NCI-H526 (cell line): Measurements from ENCODE around the gene APLNR.

Experiments used
- DNase-seq, 2 experiments: peaks; one replicate each; lab custom pipeline; 2025; lab: John Stamatoyannopoulos, UW

APLNR gene

DNA sequence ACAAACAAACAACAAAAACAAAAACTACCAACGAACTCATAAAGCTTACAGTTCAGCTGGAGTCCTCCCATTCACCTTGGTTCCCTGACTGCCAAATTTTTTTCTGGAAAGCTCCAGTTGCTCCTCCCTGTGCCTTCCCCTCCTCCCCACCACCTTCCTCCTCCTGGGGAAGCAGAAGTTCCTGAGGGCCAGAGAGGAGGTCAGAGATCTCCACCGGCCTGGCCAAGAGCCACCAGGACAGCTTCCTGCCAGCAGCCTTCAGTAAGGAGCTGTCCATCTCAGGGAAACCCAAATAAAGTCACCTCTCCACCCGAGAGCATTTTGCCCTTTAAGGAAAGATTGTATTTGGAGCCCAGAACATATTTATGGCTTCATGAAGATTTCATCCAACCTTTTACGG lies 20.0 kb downstream of the APLNR start:
- DNase-seq: no peak

DNA sequence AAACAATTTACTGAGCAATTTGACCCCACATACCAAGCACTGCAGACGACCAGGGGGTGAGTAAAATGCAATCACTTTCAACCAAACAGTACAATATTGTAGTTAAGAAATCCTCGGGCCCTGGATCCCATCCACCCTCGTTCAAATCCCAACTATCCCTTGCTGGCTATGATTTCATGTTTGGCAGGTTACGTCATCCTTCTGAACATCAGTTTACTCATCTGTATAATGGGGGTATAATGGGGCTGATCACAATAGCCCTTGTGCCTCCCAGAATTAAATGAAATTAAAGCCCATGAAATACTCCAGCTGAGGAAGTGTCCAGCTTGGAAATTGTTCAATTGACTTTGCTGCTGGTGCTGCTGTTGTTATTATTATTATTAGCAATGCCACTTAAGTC lies 20.6 kb downstream of the APLNR start:
- no peak for DNase-seq

DNA sequence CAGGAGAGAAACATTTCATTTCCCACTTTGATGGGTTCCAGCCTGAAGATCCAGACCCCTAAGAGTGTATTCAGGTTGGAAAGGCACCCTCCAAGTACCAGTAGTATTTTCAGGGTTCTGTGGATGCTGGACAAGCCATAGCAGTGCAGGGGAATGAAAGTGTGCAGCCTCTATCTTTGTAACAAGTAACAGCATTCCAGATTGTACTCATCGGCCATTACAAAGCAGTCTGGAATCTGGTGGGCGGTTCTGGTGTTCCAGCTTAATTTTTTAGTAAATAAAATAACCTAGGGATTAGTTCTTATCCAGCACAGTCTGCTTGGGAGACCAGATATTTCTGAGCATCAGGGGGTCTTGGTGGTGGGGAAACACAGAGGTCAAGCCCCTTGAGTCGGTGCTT lies 22.6 kb downstream of the APLNR start:
- DNase-seq: no peak

DNA sequence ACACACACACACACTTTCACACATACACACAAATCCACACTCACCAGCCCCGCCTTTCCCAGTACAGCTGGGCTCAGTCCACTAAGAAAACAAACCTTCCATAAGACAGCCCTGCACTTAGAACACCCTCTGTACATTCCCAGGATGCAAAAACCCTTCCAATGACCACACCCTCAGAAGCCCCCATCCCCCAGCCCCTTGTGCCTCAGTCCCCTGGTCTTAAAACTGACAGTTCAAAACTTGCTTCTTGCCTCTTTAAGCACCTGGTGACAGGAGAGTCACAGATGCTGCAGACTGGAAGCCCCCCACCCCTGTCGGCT lies 23.0 kb downstream of the APLNR start:
- DNase-seq: no peak

DNA sequence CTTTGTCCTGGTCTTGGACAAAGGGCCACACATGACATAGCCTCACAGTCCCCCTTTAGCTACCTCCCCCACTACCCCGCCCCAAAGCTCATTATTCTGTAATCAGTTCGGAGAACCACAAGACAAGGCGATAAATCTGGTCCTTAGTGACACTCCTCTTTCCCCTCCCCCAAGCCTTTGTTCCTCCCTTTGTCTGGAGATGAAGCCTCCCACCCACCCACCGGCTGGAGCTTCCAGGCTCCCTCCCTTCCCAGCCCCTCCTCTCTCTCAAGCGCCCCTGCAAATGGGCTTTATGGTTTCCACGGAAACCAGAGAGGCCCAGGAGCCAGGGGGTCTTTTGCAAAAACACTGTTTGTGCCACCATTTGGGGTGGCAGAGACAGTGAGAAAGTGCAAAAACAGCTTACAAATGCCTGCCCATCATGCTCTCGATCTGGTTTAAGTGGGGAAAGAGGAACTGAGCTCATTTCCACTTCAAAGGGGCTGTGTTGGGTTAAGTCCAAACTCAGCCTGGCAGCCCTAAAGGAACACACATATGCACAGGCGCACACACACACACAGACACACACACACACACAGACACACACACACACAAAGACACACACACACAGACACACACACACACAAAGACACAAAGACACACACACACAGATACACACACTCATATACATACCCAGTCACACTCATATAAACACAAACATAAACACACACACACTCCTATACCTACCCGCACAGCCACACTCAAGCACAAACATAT lies 23.5 kb downstream of the APLNR start:
- DNase-seq: no peak

DNA sequence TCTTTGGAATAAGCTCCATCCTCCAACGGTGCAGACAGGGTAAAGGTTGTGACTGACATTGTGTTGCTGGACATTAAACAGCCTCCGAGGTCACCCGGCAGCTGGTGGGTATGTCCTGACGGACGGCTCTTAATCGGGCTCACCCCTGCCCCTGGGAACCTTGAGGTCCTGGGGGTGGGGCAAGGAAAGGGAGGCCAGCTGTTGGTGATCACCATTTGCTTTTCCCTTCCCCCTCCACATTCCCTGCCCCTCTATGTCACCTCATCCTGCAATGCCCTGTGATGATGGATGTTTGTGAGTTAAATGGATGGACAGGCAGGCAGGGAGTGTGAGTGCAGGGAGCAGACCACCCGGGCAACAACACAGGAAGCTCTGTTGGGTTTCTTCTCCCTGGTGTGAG lies 26.3 kb downstream of the APLNR start:
- DNase-seq: no peak

DNA sequence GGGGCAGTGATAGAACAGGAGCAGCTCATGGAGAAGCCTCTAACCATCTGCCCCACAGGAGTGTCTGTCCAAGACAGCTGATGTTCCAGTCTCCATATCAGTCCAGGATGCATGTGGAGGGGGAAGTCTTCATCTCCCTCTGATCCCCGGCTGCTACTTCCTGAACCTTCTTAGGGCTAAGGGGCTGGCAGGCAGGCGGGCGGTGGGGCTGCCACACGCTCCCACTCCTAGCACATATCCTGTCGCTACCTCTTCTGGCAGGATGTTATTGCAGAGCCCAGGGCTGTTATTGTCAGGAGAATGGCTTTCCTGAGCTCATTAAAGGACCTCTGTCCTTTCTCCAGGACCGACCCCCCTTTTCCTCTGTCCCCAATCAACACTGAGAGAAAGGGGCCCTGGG lies 29.9 kb downstream of the APLNR start:
- DNase-seq: no peak

DNA sequence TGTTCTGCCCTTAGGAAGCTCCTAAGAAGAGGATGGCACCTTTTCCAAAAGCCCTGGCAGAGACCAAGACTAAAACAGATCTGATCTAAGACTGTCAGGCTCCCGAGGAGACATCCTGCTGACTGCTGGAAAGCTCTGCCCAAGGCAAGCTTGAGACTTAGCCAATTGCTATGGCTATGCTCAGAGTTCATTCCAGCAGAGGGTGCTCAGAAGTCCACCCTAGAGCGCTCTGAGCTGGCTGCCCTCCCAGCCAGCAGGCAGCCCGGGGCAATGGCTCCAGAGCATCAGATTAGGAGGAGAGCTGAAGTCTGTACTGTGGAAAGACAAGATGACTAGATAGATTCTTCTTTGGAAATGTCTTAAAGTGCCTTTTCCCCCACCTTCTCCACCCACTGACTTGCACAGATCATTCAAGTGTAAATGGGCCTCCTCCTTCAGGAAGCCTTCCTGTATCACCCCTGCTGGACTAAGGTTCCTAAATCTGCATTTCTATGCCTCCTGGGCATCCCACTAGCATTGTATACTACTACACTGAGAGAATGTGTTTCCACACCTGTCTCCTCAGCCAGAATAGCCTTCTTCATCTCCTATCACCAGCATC lies 31.9 kb downstream of the APLNR start:
- DNase-seq: no peak

DNA sequence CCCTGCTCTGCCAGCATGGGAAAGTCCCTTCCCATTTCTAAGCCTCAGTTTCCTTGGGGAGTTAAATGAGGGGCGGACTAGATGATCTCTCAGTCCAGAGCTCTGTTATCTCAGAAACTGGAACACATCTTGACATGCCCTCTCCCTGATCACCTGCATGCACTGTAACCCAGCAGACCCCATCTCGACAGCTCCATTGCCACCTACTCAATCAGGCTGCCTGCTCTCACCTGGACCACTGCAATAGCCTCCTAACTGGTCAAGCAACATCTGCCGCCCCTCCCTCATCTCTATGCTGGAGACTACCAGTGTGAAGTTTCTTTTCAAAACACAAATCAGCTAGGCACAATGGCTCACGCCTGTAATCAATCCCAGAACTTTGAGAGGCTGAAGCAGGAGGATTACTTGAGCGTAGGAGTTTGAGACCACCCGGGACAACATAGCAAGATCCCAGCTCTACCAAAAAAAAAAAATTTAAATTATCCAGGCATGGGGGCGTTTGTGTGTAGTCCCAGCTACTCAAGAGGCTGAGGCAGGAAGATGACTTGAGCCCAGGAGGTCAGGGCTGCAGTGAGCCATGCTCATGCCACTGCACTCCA lies 33.1 kb downstream of the APLNR start:
- DNase-seq: no peak

DNA sequence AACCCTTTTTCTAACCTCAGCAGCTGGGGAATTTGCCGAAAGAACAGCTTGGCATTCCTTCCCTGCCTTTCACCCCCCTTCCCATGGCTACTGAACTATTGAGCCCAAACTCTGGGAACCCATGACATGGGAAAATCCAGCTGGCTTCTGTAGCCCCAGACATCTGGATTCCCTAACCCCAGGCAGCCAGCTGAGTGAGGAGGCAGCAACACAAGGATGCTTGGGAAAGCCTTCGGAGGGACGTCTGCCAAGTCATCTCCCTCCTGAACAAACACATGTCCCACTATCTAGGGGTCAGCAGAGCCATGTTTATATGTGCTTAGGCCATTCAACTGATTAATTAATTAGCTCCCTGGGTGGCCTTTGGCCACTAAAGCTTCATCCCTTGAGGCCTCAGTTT lies 33.7 kb downstream of the APLNR start:
- DNase-seq: no peak

DNA sequence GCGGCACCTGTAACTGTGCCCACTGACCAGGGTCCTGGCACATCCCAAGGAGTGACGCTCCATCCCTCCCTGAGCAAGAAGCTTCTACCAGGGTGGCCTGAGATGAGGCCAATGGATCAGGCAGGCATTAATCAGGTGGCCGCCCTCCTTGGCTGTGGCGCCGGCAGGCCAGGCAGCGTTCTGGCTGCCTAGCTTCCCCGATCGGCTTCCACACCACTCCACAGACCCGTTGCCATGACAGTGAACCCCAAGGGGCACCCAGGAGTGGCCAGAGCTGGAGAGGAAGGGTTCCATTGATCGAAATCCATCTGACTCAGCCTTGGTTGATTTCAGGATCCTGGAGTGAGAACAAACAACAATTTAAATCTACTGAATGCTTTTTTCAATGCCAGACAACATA lies 34.8 kb downstream of the APLNR start:
- DNase-seq: no peak

DNA sequence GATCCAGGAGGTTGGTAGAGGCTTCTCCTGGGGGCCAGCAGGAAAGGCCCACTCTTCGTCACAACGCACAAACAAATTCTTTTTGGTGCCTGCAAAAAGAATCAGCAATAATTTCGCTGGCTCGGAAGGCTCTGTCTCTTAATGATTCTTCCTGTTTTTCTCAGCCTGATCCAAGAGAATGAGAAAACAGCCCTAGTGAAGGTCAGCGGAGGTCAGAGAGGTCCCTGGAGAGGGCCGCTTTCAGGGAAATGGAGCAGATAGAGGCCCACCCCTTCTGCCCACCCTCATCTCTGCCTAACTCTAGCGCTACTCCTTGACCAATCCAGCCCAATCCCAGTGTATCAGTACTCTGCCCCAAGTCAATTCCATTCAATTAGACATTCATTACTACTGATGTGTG lies 36.1 kb downstream of the APLNR start:
- no peak for DNase-seq

DNA sequence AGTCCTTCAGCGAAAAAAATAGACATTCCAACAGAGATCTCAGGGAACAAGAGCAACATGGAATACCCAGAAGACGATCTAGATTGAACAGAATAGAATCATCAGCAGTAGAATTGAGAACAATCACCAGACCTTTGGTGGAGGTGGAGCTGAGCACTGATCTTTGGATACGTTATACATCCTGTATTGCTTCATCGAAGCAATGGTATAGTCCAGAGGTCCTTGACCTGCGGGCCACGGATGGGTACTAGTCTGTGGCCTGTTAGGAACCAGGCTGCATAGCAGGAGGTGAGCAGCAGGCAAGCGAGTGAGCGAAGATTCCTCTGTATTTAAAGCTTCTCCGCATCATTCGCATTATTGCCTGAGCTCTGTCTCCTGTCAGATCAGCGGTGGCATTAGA lies 37.7 kb downstream of the APLNR start:
- no peak for DNase-seq

DNA sequence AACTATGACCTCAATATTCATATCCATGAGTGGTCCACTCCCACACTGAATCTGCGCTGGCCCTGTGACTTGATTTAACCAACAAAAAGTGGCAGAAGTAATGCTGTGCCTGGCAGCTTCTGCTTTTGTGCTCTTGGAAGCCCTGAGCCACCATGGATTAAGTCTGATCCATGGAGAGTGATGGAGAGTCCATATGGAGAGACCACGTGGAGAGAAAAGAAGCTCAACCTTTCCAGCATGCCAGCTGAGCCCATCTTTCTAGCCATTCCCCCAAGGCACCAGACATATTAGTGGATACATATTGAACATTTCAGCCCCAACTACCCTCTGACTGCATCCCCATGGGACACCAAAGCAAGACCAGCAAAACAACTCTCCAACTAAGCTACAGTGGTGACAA lies 39.3 kb downstream of the APLNR start:
- no peak for DNase-seq

DNA sequence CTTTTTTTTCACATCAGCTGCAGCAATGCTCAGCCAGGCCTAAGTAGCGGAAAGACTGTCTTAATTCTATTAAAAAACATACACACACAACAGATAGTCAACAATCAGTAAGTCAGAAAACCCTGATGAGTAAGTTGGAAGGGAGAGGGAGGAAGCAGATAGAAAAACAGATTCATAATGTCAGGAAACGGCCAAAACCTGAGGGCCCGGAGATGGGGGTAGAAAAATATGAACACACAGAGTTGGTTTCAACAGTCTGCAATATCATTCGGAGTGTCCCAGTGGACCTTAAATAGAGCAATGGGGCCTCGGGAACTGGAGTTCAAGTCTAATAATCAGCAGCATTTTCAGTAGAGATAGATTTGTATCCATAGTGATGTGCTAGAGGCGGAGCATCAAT lies 40.5 kb downstream of the APLNR start:
- DNase-seq: no peak

DNA sequence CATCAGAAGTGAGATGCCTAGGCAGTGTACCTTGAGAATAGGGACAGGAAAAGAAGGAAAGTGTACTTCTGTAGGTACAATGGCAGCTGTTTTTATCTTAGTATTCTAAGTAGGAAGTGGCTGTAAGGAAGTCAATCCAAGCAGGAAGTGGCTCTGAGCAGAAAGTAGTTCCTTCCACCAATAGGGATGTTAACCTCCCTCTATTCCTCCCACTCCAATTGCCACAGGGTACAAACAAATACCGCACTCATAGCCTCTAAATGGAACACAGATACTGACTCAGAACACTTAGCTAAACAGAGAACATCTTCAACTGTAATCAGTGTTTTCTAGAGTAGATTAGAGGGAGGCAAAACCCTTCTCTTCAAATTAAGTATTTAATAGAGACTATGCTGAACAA lies 44.7 kb downstream of the APLNR start:
- no peak for DNase-seq

DNA sequence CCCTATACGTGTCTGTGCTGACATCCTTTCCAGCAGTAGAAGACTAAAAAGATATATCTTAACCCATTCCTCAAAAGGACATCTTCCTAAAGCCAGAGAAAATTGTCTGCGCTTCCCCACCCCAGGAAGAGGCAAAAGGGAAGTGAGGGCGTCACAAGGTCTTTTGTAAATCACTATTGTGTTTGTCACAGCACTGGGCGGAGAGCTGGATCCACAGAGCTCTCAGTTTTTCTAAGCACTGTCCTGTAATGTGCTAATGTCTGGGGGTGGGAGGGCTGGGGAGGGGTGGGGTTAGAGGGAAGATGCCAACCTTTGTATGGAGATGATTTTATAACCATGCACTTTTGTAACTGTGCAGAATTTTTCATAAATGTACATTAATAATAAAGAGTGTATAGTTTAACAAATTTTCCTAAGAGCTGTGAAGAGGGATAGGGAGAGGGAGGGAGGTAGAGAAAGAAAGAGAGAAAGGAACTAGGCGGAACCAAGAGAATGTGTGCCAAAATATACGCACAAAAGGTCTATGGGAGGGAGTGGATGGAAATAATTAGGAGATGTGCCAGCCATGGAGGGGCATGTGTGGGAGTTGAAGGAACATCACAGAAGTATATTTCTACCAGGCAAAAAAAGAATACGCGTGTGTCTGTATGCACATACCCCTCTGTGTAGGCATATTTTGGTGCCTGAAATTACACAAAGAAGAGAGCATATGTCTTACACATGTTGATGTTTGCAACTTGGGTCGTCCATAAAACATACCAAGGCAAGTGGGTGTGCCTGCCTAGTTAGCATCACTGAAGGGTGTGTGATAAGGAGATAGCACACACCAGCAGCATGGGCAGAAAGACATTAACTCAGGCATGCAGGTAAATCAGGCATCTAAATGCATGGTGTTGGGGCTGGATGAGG lies 45.5 kb downstream of the APLNR start:
- no peak for DNase-seq

DNA sequence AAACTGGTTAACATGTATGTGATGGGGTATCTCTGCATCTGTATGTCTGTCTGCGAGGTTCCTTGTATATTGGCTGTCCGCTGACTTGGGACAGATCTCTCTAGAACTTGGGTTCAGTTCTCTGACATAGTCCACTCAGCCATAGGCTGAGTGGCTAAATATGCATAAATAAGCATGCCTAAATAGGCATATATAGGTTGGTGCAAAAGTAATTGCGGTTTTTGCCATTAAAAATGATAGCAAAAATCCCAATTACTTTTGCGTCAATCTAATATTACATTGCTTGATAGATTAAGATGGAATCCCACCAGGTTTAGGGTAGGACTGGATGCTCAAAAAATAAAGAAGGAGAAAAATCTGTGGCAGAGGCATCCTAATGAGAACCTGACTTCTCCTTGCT lies 46.5 kb downstream of the APLNR start:
- DNase-seq: no peak
